NT2/D1 (cell line): ENCODE results near the gene SMIM35.

ENCODE experiments used
- SUZ12 ChIP-seq: IDR thresholded peaks from 2 replicates; pipeline ENCODE4 v1.6.1; 2011; ENCODE audit not compliant: insufficient read length, insufficient read depth; ENCODE audit errors: extremely low read depth
- YY1 ChIP-seq: IDR thresholded peaks from 2 replicates; pipeline ENCODE4 v1.6.1; 2011; ENCODE audit not compliant: insufficient read length, insufficient read depth
- ZNF274 ChIP-seq: IDR thresholded peaks from 2 replicates; pipeline ENCODE4 v1.6.1; 2011; ENCODE audit warnings: mild to moderate bottlenecking, low read depth, low read length

- TF ChIP-seq SUZ12 (no peak), ZNF274 (no peak), YY1 (no peak)
These were observed 7.8 kb downstream of the SMIM35 start for GRCh38 chr11:118078911-118079411.
